A673 (cell line): ENCODE data around the gene TTC28. TPM values are rescaled to one million over a fixed set of nuclear protein-coding genes. Genes with fewer than 3 reads are reported as not detected.

ENCODE experiments used
- BruUV-seq: library from RNA; stranded (reverse); fragments of 400-500 nt; replicated peaks from 2 replicates; lab custom pipeline; 2021; lab: Mats Ljungman, UMichigan
- CTCF ChIA-PET: fragments of 300-600 bp; sonication (Branson Sonifier 250); formaldehyde crosslinking; loops from one replicate; lab custom pipeline; 2022; ENCODE audit warnings: antibody characterized with exemption; lab: Charles Lee
- POLR2A ChIA-PET: fragments of 300-600 bp; sonication (Branson Sonifier 250); formaldehyde crosslinking; loops from one replicate; lab custom pipeline; 2022; ENCODE audit warnings: antibody characterized with exemption; ENCODE audit not compliant: low non-redundant PET; lab: Charles Lee
- DNase-seq: peaks from one replicate; pipeline ENCODE4 v3.0.0-alpha.2; 2015; ENCODE audit warnings: low spot score
- H3K27ac ChIP-seq: fragments of 200-600 bp; sonication (generic); 2 replicates; pipeline ENCODE4 v1.5.1; 2016; ENCODE audit warnings: mixed run types, low read depth, mild to moderate bottlenecking, mixed read lengths, antibody characterized with exemption, low read length; ENCODE audit not compliant: poor library complexity, severe bottlenecking
- H3K27me3 ChIP-seq: fragments of 200-600 bp; sonication (generic); replicated peaks from 2 replicates; pipeline ENCODE4 v1.6.1; 2017; ENCODE audit warnings: mixed run types, low read depth, mild to moderate bottlenecking, mixed read lengths, antibody characterized with exemption, low read length; ENCODE audit not compliant: insufficient read depth, poor library complexity
- H3K36me3 ChIP-seq: fragments of 200-600 bp; sonication (generic); 2 replicates; pipeline ENCODE4 v1.6.1; 2016; ENCODE audit warnings: mixed run types, mild to moderate bottlenecking, mixed read lengths, antibody characterized with exemption, low read length; ENCODE audit not compliant: insufficient read depth, poor library complexity, severe bottlenecking
- H3K4me1 ChIP-seq: fragments of 200-600 bp; sonication (generic); 2 replicates; pipeline ENCODE4 v1.6.1; 2017; ENCODE audit warnings: mixed run types, mild to moderate bottlenecking, mixed read lengths, antibody characterized with exemption, low read length; ENCODE audit not compliant: insufficient read depth, poor library complexity, severe bottlenecking
- H3K4me3 ChIP-seq: fragments of 200-600 bp; sonication (generic); 2 replicates; pipeline ENCODE4 v1.5.1; 2016; ENCODE audit warnings: low read depth, mixed run types, mild to moderate bottlenecking, mixed read lengths, low read length; ENCODE audit not compliant: poor library complexity, severe bottlenecking
- H3K9me3 ChIP-seq: fragments of 200-600 bp; sonication (generic); 2 replicates; pipeline ENCODE4 v1.6.1; 2016; ENCODE audit warnings: mixed run types, low read depth, mild to moderate bottlenecking, mixed read lengths, antibody characterized with exemption, low read length; ENCODE audit not compliant: poor library complexity, severe bottlenecking
- EZH2 ChIP-seq: fragments of 200-600 bp; sonication (generic); IDR thresholded peaks from 2 replicates; pipeline ENCODE4 v1.6.1; 2017; ENCODE audit warnings: borderline replicate concordance, low read depth, mild to moderate bottlenecking, mixed read lengths, antibody characterized with exemption, low read length; ENCODE audit not compliant: poor library complexity, severe bottlenecking
- intact Hi-C: fragments of 100-400 bp; cut with micrococcal nuclease; formaldehyde crosslinking; loops from one replicate; pipeline ENCODE4 v1.10.0; 2022; ENCODE audit not compliant: unreplicated experiment
- total RNA-seq: library from RNA; stranded (reverse); gene quantifications from 2 replicates; pipeline ENCODE4 v1.2.3, GENCODE V29; 2021
- TF ChIP-seq, protein P1 (sequence below): fragments of 300-800, 200-600 bp; sonication (generic); conservative IDR thresholded peaks from 2 replicates; pipeline ENCODE4 v1.5.1; 2017; ENCODE audit warnings: low read depth, mild to moderate bottlenecking, antibody characterized with exemption, low read length, moderate library complexity, mixed read lengths

The TTC28 gene
- total RNA-seq, 1 experiment from 2014 or later: 48.7 TPM

DNA sequence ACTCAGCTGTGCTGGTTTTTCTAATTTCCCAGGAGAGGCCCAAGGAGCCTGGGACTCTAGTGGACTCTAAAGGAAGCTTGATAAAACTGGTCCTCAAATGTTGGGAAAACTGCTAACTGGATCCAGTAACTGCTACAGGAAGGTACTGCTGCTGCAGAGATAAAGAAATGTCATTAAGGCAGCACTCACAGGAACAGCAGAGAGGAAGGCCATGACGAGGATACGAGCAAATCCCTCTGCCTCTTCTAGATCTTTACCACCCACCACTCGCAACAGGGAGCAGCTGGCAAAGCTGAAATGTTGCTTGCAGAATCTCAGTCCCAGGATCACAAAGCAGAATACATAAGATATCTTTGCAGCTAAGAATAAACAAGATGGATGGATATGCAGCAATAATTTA, 23.5 kb downstream of the TTC28 start:
- Histone ChIP-seq H3K27ac (no peak overlapping the region), H3K9me3 (no peaks in the 10 kb centered on the region), H3K27me3 (no peaks in the 10 kb centered on the region), H3K4me3 (no peak overlapping the region), H3K4me1 (peaks cover 8% of the 10 kb centered on the region), H3K36me3 (peaks cover 7% of the 10 kb centered on the region)
- POLR2A ChIA-PET: no interaction called here
- BruUV-seq: no TSS peak
- CTCF ChIA-PET: interaction anchor here (0.6 kb wide), 1 partner anchor 18 kb away, joined by 3 read pairs; no protein-coding TSS in a partner anchor
- DNase-seq: no peak
- intact Hi-C loops: no loop called here
- TF ChIP-seq EZH2: no peak
- TF ChIP-seq, protein P1, sequence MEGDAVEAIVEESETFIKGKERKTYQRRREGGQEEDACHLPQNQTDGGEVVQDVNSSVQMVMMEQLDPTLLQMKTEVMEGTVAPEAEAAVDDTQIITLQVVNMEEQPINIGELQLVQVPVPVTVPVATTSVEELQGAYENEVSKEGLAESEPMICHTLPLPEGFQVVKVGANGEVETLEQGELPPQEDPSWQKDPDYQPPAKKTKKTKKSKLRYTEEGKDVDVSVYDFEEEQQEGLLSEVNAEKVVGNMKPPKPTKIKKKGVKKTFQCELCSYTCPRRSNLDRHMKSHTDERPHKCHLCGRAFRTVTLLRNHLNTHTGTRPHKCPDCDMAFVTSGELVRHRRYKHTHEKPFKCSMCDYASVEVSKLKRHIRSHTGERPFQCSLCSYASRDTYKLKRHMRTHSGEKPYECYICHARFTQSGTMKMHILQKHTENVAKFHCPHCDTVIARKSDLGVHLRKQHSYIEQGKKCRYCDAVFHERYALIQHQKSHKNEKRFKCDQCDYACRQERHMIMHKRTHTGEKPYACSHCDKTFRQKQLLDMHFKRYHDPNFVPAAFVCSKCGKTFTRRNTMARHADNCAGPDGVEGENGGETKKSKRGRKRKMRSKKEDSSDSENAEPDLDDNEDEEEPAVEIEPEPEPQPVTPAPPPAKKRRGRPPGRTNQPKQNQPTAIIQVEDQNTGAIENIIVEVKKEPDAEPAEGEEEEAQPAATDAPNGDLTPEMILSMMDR: no peak

DNA sequence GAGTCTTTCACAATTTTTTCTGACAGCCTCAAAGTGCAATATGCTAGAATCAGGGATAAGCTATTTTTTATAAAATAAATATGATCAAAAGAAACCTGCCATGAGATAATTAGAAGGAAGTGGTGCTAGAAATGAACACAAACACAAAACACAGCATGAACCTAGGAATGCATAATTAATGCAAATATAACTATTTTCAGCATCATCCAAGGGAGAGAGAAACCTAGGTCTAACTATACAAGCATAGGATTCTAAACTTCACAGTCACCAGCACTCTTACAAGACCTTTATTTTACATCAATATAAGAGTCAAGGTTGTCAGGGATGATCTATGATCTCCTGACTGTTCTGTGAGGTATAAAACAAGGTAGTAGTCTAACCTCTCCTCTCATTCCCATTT, 29.2 kb downstream of the TTC28 start:
- H3K27ac ChIP-seq: no peak overlapping the region
- no peak for DNase-seq
- no TSS peak for BruUV-seq
- peaks cover 6% of the 10 kb centered on the region for H3K4me1 ChIP-seq
- CTCF ChIA-PET: no interaction called here
- H3K36me3 ChIP-seq: no peaks in the 10 kb centered on the region
- no peaks in the 10 kb centered on the region for H3K27me3 ChIP-seq
- no peak overlapping the region for H3K4me3 ChIP-seq
- no peak for TF ChIP-seq EZH2
- TF ChIP-seq, protein P1: no peak
- intact Hi-C loops: no loop called here
- no peaks in the 10 kb centered on the region for H3K9me3 ChIP-seq
- POLR2A ChIA-PET: no interaction called here

DNA sequence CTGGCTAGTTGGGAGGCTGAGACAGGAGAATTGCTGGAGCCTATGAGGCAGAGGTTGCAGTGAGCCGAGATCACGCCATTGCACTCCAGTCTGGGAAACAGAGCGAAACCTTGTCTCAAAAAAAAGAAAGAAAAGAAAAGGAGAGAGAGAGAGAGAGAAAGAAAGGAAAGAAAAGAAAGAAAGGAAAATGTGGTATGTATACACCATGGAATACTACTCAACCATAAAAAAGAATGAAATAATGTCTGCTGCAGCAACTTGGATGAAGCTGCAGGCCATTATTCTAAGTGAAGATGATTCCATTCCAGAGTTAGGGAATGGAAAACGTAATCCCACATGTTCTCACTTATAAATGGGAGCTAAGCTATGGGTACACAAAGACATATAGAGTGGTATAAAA, 30.8 kb downstream of the TTC28 start:
- Histone ChIP-seq H3K4me1 (peaks cover 6% of the 10 kb centered on the region), H3K27me3 (no peaks in the 10 kb centered on the region), H3K36me3 (no peaks in the 10 kb centered on the region), H3K9me3 (no peaks in the 10 kb centered on the region), H3K4me3 (no peak overlapping the region), H3K27ac (no peak overlapping the region)
- no peak for DNase-seq
- TF ChIP-seq EZH2: no peak
- TF ChIP-seq, protein P1: no peak
- intact Hi-C loops: no loop called here
- no TSS peak for BruUV-seq
- CTCF ChIA-PET: no interaction called here
- POLR2A ChIA-PET: no interaction called here
